ENCODE measurements around the gene CBLL1. TPM values are rescaled to one million over a fixed set of nuclear protein-coding genes. Genes with fewer than 3 reads are reported as not detected.

CBLL1 gene
- total RNA-seq, 1 experiment from 2014 or later, result 10.7 TPM

- no peaks in the 10 kb centered on the region for H3K9me3 ChIP-seq (ENCODE audit: low read length)
- CTCF ChIA-PET, result no interaction called here
- H3K9ac ChIP-seq (ENCODE audit: low read length), result no peak overlapping the region
- DNase-seq (no peak), ATAC-seq (no peak)
- H3K4me1 ChIP-seq (ENCODE audit: insufficient read depth, low read length), result no peaks in the 10 kb centered on the region
- H3K79me2 ChIP-seq (ENCODE audit: low read length), result no peaks in the 10 kb centered on the region
- intact Hi-C loops (cut with micrococcal nuclease), result no loop called here
- no peak overlapping the region for H3K27ac ChIP-seq (ENCODE audit: low read length)
- H3K4me2 ChIP-seq (ENCODE audit: low read length), result no peak overlapping the region
- no peak overlapping the region for H3K4me3 ChIP-seq (ENCODE audit: low read length)
- BruUV-seq (replicated peaks), result no TSS peak
- TF ChIP-seq CTCF (conservative IDR thresholded peaks at IDR 0.05; ENCODE audit: low read depth, low read length) (no peak), EZH2phosphoT487 (IDR thresholded peaks at IDR 0.05; ENCODE audit: borderline replicate concordance, low read length) (no peak), EZH2 (IDR thresholded peaks at IDR 0.05; ENCODE audit: low read length, unreplicated experiment) (no peak)
- no peaks in the 10 kb centered on the region for H3K27me3 ChIP-seq (ENCODE audit: low read length)
- no peak overlapping the region for H2AFZ ChIP-seq (ENCODE audit: low read length)
- no peaks in the 10 kb centered on the region for H3F3A ChIP-seq (ENCODE audit: low read length, unreplicated experiment)
- H4K20me1 ChIP-seq (ENCODE audit: low read length), result no peaks in the 10 kb centered on the region
- H3K9me2 ChIP-seq (replicated peaks; ENCODE audit: low read length), result no peaks in the 10 kb centered on the region
- no peaks in the 10 kb centered on the region for H3K36me3 ChIP-seq (ENCODE audit: low read depth, low read length)
- POLR2A ChIA-PET (ENCODE audit: unreplicated experiment), result no interaction called here
Measured at GRCh38 chr7:107703872-107704271, 40.1 kb upstream of the CBLL1 start.

GRCh38 chr7:107708956-107709355 lies 35.0 kb upstream of the CBLL1 start:
- Histone ChIP-seq H3K27me3 (ENCODE audit: low read length) (no peaks in the 10 kb centered on the region), H3K9me2 (replicated peaks; ENCODE audit: low read length) (no peaks in the 10 kb centered on the region), H3K4me3 (ENCODE audit: low read length) (no peak overlapping the region), H3K9ac (ENCODE audit: low read length) (no peak overlapping the region), H4K20me1 (ENCODE audit: low read length) (no peaks in the 10 kb centered on the region), H3K36me3 (ENCODE audit: low read depth, low read length) (no peaks in the 10 kb centered on the region), H3K4me1 (ENCODE audit: insufficient read depth, low read length) (no peaks in the 10 kb centered on the region), H3K79me2 (ENCODE audit: low read length) (no peaks in the 10 kb centered on the region), H2AFZ (ENCODE audit: low read length) (no peak overlapping the region), H3K27ac (ENCODE audit: low read length) (no peak overlapping the region), H3K9me3 (ENCODE audit: low read length) (no peaks in the 10 kb centered on the region), H3K4me2 (ENCODE audit: low read length) (no peak overlapping the region), H3F3A (ENCODE audit: low read length, unreplicated experiment) (no peaks in the 10 kb centered on the region)
- CTCF ChIA-PET, result no interaction called here
- POLR2A ChIA-PET (ENCODE audit: unreplicated experiment), result no interaction called here
- no peak for ATAC-seq
- intact Hi-C loops (cut with micrococcal nuclease), result no loop called here
- BruUV-seq (replicated peaks), result no TSS peak
- TF ChIP-seq EZH2phosphoT487 (IDR thresholded peaks at IDR 0.05; ENCODE audit: borderline replicate concordance, low read length) (no peak), CTCF (conservative IDR thresholded peaks at IDR 0.05; ENCODE audit: low read depth, low read length) (no peak), EZH2 (IDR thresholded peaks at IDR 0.05; ENCODE audit: low read length, unreplicated experiment) (no peak)
- DNase-seq, result peak; percentile 22

GRCh38 chr7:107711301-107711700 lies 32.6 kb upstream of the CBLL1 start:
- Histone ChIP-seq H3F3A (ENCODE audit: low read length, unreplicated experiment) (no peaks in the 10 kb centered on the region), H2AFZ (ENCODE audit: low read length) (no peak overlapping the region), H3K9me2 (replicated peaks; ENCODE audit: low read length) (no peaks in the 10 kb centered on the region), H3K27me3 (ENCODE audit: low read length) (no peaks in the 10 kb centered on the region), H3K4me1 (ENCODE audit: insufficient read depth, low read length) (no peaks in the 10 kb centered on the region), H3K36me3 (ENCODE audit: low read depth, low read length) (no peaks in the 10 kb centered on the region), H3K9ac (ENCODE audit: low read length) (no peak overlapping the region), H3K9me3 (ENCODE audit: low read length) (no peaks in the 10 kb centered on the region), H3K4me2 (ENCODE audit: low read length) (no peak overlapping the region), H3K79me2 (ENCODE audit: low read length) (no peaks in the 10 kb centered on the region), H3K4me3 (ENCODE audit: low read length) (no peak overlapping the region), H3K27ac (ENCODE audit: low read length) (no peak overlapping the region), H4K20me1 (ENCODE audit: low read length) (no peaks in the 10 kb centered on the region)
- ATAC-seq (peak; percentile 45; the same call in 1 of the 2 replicates), DNase-seq (peak; percentile 41)
- TF ChIP-seq CTCF (conservative IDR thresholded peaks at IDR 0.05; ENCODE audit: low read depth, low read length) (no peak), EZH2 (IDR thresholded peaks at IDR 0.05; ENCODE audit: low read length, unreplicated experiment) (no peak), EZH2phosphoT487 (IDR thresholded peaks at IDR 0.05; ENCODE audit: borderline replicate concordance, low read length) (no peak)
- ChIA-PET POLR2A (ENCODE audit: unreplicated experiment) (no interaction called here), CTCF (no interaction called here)
- BruUV-seq (replicated peaks), result no TSS peak
- intact Hi-C loops (cut with micrococcal nuclease), result no loop called here
